CD1c-positive myeloid dendritic cell (primary cell): ENCODE data around the gene PGM1.

Experiments
- DNase-seq: peaks from one replicate; pipeline ENCODE4 v3.0.0-alpha.2; 2016; ENCODE audit errors: extremely low spot score

Gene PGM1

GRCh38 chr1:63665824-63666223 is 72.6 kb downstream of the PGM1 start:
- DNase-seq = no peak

GRCh38 chr1:63668298-63668697 is 75.1 kb downstream of the PGM1 start:
- DNase-seq = no peak

- no peak for DNase-seq
Observed at GRCh38 chr1:63669151-63669961, 76.1 kb downstream of the PGM1 start.

- no peak for DNase-seq
Observed at GRCh38 chr1:63670164-63670563, 77.0 kb downstream of the PGM1 start.

GRCh38 chr1:63671514-63671913 is 78.3 kb downstream of the PGM1 start:
- DNase-seq = no peak

GRCh38 chr1:63674238-63674864 is 81.1 kb downstream of the PGM1 start:
- no peak for DNase-seq

GRCh38 chr1:63674865-63675419 is 81.7 kb downstream of the PGM1 start:
- no peak for DNase-seq

- no peak for DNase-seq
Observed at GRCh38 chr1:63675420-63675931, 82.3 kb downstream of the PGM1 start.

- no peak for DNase-seq
Observed at GRCh38 chr1:63677497-63677896, 84.3 kb downstream of the PGM1 start.

- no peak for DNase-seq
Observed at GRCh38 chr1:63678200-63678599, 85.0 kb downstream of the PGM1 start.

- no peak for DNase-seq
Observed at GRCh38 chr1:63679076-63679475, 85.9 kb downstream of the PGM1 start.

GRCh38 chr1:63679589-63679988 is 86.4 kb downstream of the PGM1 start:
- no peak for DNase-seq

GRCh38 chr1:63682936-63683335 is 89.7 kb downstream of the PGM1 start:
- DNase-seq = no peak

GRCh38 chr1:63683759-63684158 is 90.5 kb downstream of the PGM1 start:
- DNase-seq = no peak

GRCh38 chr1:63686696-63687095 is 93.5 kb downstream of the PGM1 start:
- no peak for DNase-seq

GRCh38 chr1:63688302-63688890 is 95.2 kb downstream of the PGM1 start:
- no peak for DNase-seq

GRCh38 chr1:63690966-63691700 is 97.9 kb downstream of the PGM1 start:
- no peak for DNase-seq

GRCh38 chr1:63691701-63692425 is 98.7 kb downstream of the PGM1 start:
- peak; percentile 46 for DNase-seq

- DNase-seq = peak; percentile 16
Observed at GRCh38 chr1:63693944-63694571, 100.8 kb downstream of the PGM1 start.

GRCh38 chr1:63698001-63698838 is 105.0 kb downstream of the PGM1 start:
- DNase-seq = no peak
